H9 (cell line): ENCODE data around the gene RPL37A. TPM values are rescaled to one million over a fixed set of nuclear protein-coding genes. Genes with fewer than 3 reads are reported as not detected.

Experiments used
- DNase-seq: peaks from one replicate; pipeline ENCODE4 v3.0.0-alpha.2; 2017
- H2AFZ ChIP-seq: one replicate; pipeline ENCODE4 v1.6.1; 2013; ENCODE audit warnings: mild to moderate bottlenecking, low read length, control low read depth, moderate library complexity
- H2AK5ac ChIP-seq: 2 replicates; pipeline ENCODE4 v1.6.1; 2013; ENCODE audit warnings: low read length, control low read depth, mixed read lengths; ENCODE audit not compliant: insufficient read length
- H2BK120ac ChIP-seq: one replicate; pipeline ENCODE4 v1.6.1; 2013; ENCODE audit warnings: low read depth, mild to moderate bottlenecking, low read length, control low read depth, inconsistent platforms; ENCODE audit not compliant: poor library complexity, severe bottlenecking
- H2BK12ac ChIP-seq: 2 replicates; pipeline ENCODE4 v1.6.1; 2013; ENCODE audit warnings: low read length, control low read depth, mixed read lengths, low read depth; ENCODE audit not compliant: insufficient read length
- H2BK15ac ChIP-seq: 2 replicates; pipeline ENCODE4 v1.6.1; 2013; ENCODE audit warnings: low read depth, low read length, control low read depth
- H2BK20ac ChIP-seq: one replicate; pipeline ENCODE4 v1.6.1; 2013; ENCODE audit warnings: low read depth, mild to moderate bottlenecking, low read length, control low read depth, inconsistent platforms; ENCODE audit not compliant: poor library complexity, severe bottlenecking
- H2BK5ac ChIP-seq: 2 replicates; pipeline ENCODE4 v1.6.1; 2013; ENCODE audit warnings: low read length, control low read depth, mixed read lengths; ENCODE audit not compliant: insufficient read length
- H3K14ac ChIP-seq: 2 replicates; pipeline ENCODE4 v1.6.1; 2013; ENCODE audit warnings: low read length, control low read depth; ENCODE audit not compliant: insufficient read depth
- H3K18ac ChIP-seq: 2 replicates; pipeline ENCODE4 v1.6.1; 2013; ENCODE audit warnings: low read depth, mild to moderate bottlenecking, mixed read lengths, low read length, control low read depth; ENCODE audit not compliant: insufficient read length
- H3K23ac ChIP-seq: 2 replicates; pipeline ENCODE4 v1.6.1; 2013; ENCODE audit warnings: low read length, control low read depth, mixed read lengths, low read depth; ENCODE audit not compliant: insufficient read length
- H3K23me2 ChIP-seq: 2 replicates; pipeline ENCODE4 v1.6.1; 2013; ENCODE audit warnings: low read depth, mild to moderate bottlenecking, mixed read lengths, low read length, control low read depth; ENCODE audit not compliant: insufficient read length, poor library complexity, severe bottlenecking
- H3K27ac ChIP-seq: 2 replicates; pipeline ENCODE4 v1.5.1; 2013; ENCODE audit warnings: low read length, control low read depth, mixed read lengths, low read depth; ENCODE audit not compliant: insufficient read length
- H3K27me3 ChIP-seq: 2 replicates; pipeline ENCODE4 v1.6.1; 2013; ENCODE audit warnings: low read length, control low read depth, inconsistent platforms; ENCODE audit not compliant: insufficient read depth
- H3K4ac ChIP-seq: 2 replicates; pipeline ENCODE4 v1.6.1; 2013; ENCODE audit warnings: low read depth, mild to moderate bottlenecking, control low read depth, inconsistent platforms, low read length, moderate library complexity
- H3K4me1 ChIP-seq: 2 replicates; pipeline ENCODE4 v1.6.1; 2013; ENCODE audit warnings: low read length, control low read depth, inconsistent platforms; ENCODE audit not compliant: insufficient read depth
- H3K4me2 ChIP-seq: 2 replicates; pipeline ENCODE4 v1.6.1; 2013; ENCODE audit warnings: low read length, control low read depth, mixed read lengths; ENCODE audit not compliant: insufficient read length, insufficient read depth
- H3K56ac ChIP-seq: 2 replicates; pipeline ENCODE4 v1.6.1; 2013; ENCODE audit warnings: low read depth, mild to moderate bottlenecking, mixed read lengths, low read length, control low read depth; ENCODE audit not compliant: insufficient read length
- H3K79me1 ChIP-seq: 2 replicates; pipeline ENCODE4 v1.6.1; 2013; ENCODE audit warnings: low read depth, mild to moderate bottlenecking, moderate library complexity, low read length, control low read depth, inconsistent platforms; ENCODE audit not compliant: insufficient read depth, poor library complexity, severe bottlenecking
- H3K79me2 ChIP-seq: 2 replicates; pipeline ENCODE4 v1.6.1; 2013; ENCODE audit warnings: low read length, control low read depth, inconsistent platforms; ENCODE audit not compliant: insufficient read depth
- H3K9ac ChIP-seq: 2 replicates; pipeline ENCODE4 v1.6.1; 2013; ENCODE audit warnings: low read length, control low read depth, mixed read lengths; ENCODE audit not compliant: insufficient read length; ENCODE audit errors: extremely low read depth
- H3K9me3 ChIP-seq: one replicate; pipeline ENCODE4 v1.6.1; 2013; ENCODE audit warnings: low read depth, low read length, inconsistent platforms; ENCODE audit not compliant: control insufficient read depth
- H3T11ph ChIP-seq: one replicate; pipeline ENCODE4 v1.6.1; 2013; ENCODE audit warnings: mild to moderate bottlenecking, low read length, control low read depth, inconsistent platforms
- H4K20me1 ChIP-seq: one replicate; pipeline ENCODE4 v1.6.1; 2013; ENCODE audit not compliant: control insufficient read depth, insufficient read length, insufficient read depth
- H4K5ac ChIP-seq: 2 replicates; pipeline ENCODE4 v1.6.1; 2013; ENCODE audit warnings: low read depth, mild to moderate bottlenecking, mixed read lengths, low read length, control low read depth; ENCODE audit not compliant: insufficient read length
- H4K8ac ChIP-seq: replicated peaks from 2 replicates; pipeline ENCODE4 v1.6.1; 2013; ENCODE audit warnings: low read length, control low read depth, mixed read lengths, low read depth; ENCODE audit not compliant: insufficient read length
- H4K91ac ChIP-seq: 2 replicates; pipeline ENCODE4 v1.6.1; 2013; ENCODE audit warnings: low read depth, mild to moderate bottlenecking, moderate library complexity, mixed read lengths, low read length, control low read depth; ENCODE audit not compliant: insufficient read length
- H3K27ac Mint-ChIP-seq, 3 experiments: 2 replicates in 2 of 3; 3 replicates in 1 of 3; pipeline ENCODE4 v1.8.0; 2020 to 2021; ENCODE audit warnings: mixed read lengths in 3 of 3, mild to moderate bottlenecking in 1 of 3, moderate library complexity in 1 of 3
- H3K27me3 Mint-ChIP-seq: 2 replicates; pipeline ENCODE4 v1.8.0; 2021; ENCODE audit warnings: low read depth, mild to moderate bottlenecking, moderate library complexity, mixed read lengths
- H3K36me3 Mint-ChIP-seq, 3 experiments: 2 replicates in 2 of 3; 3 replicates in 1 of 3; pipeline ENCODE4 v1.8.0; 2020 to 2021; ENCODE audit warnings: low read depth in 3 of 3, mixed read lengths in 3 of 3; ENCODE audit not compliant: insufficient read depth in 1 of 3
- H3K4me1 Mint-ChIP-seq, 2 experiments: 2 replicates each; pipeline ENCODE4 v1.8.0; 2020; ENCODE audit warnings: mixed read lengths in 2 of 2
- H3K4me3 Mint-ChIP-seq, 2 experiments: 2 replicates in 1 of 2; 3 replicates in 1 of 2; pipeline ENCODE4 v1.8.0; 2020 to 2021; ENCODE audit warnings: mild to moderate bottlenecking in 2 of 2, mixed read lengths in 2 of 2, moderate library complexity in 1 of 2
- H3K9me3 Mint-ChIP-seq, 2 experiments: 2 replicates in 1 of 2; 3 replicates in 1 of 2; pipeline ENCODE4 v1.8.0; 2020; ENCODE audit warnings: mild to moderate bottlenecking in 2 of 2, mixed read lengths in 2 of 2, moderate library complexity in 1 of 2
- CTCF ChIP-seq: fragments of 200-600 bp; sonication (generic); conservative IDR thresholded peaks from 3 replicates; pipeline ENCODE4 v1.8.0; 2021; ENCODE audit warnings: antibody characterized with exemption, mild to moderate bottlenecking
- WGBS: extraction: QIAGEN DNeasy Blood & Tissue Kit; methylation state at CpG from one replicate; pipeline ENCODE4 v1.1.7; 2013; ENCODE audit warnings: missing lambda C conversion rate, low lambda C conversion rate, mixed read lengths; ENCODE audit not compliant: insufficient read length; ENCODE audit errors: extremely low coverage; 5-methylcytosine and 5-hydroxymethylcytosine counted together
- total RNA-seq: library from RNA; stranded (reverse); gene quantifications from 2 replicates; pipeline ENCODE4 v1.2.1, GENCODE V29; 2021

RPL37A gene
- total RNA-seq, 1 experiment from 2014 or later = 3,769 TPM

GRCh38 chr2:216549926-216550690 lies 51.5 kb downstream of the RPL37A start:
- no peak overlapping the region for H2BK12ac ChIP-seq
- no peak overlapping the region for H2AFZ ChIP-seq
- H3K36me3 Mint-ChIP-seq = peaks cover 0 to 1% (median 0%) of the 10 kb centered on the region in 3 experiments; a peak in 2 of 7 replicates
- no peak for TF ChIP-seq CTCF
- whole genome bisulfite sequencing = no CpG with 5 or more reads among the region's 10 CpGs
- no peaks in the 10 kb centered on the region for H3K9me3 Mint-ChIP-seq
- H2BK20ac ChIP-seq = no peak overlapping the region
- no peaks in the 10 kb centered on the region for H3K9me3 ChIP-seq
- H3K27ac ChIP-seq = no peak overlapping the region
- H2AK5ac ChIP-seq = no peak overlapping the region
- H3K79me1 ChIP-seq = no peaks in the 10 kb centered on the region
- H4K8ac ChIP-seq = no peak overlapping the region
- no peaks in the 10 kb centered on the region for H3K27me3 ChIP-seq
- no peak overlapping the region for H3K18ac ChIP-seq
- H3K4me2 ChIP-seq = no peak overlapping the region
- H3K4me1 Mint-ChIP-seq = peaks cover 38% of the 10 kb centered on the region in 2 experiments
- H3K9ac ChIP-seq = no peak overlapping the region
- H3K4ac ChIP-seq = no peak overlapping the region
- no peak overlapping the region for H4K5ac ChIP-seq
- peak; percentile 62 for DNase-seq
- no peak overlapping the region; the same call in 1 of the 2 replicates for H3K14ac ChIP-seq
- peaks cover 1% of the 10 kb centered on the region for H3K27me3 Mint-ChIP-seq
- H4K91ac ChIP-seq = no peak overlapping the region
- no peak overlapping the region for H3K4me3 Mint-ChIP-seq
- H3K27ac Mint-ChIP-seq = peak overlapping the region; percentile 1 to 59 (median 6); a peak in 1 of 7 replicates
- no peak overlapping the region for H3T11ph ChIP-seq
- no peaks in the 10 kb centered on the region for H4K20me1 ChIP-seq
- no peaks in the 10 kb centered on the region for H3K79me2 ChIP-seq
- H2BK120ac ChIP-seq = no peak overlapping the region
- no peaks in the 10 kb centered on the region for H3K23me2 ChIP-seq
- H2BK5ac ChIP-seq = no peak overlapping the region
- H3K23ac ChIP-seq = no peak overlapping the region
- H3K4me1 ChIP-seq = peaks cover 11% of the 10 kb centered on the region; the same call in 1 of the 2 replicates
- no peak overlapping the region for H2BK15ac ChIP-seq
- no peak overlapping the region for H3K56ac ChIP-seq
